Measurements from ENCODE around the gene PSD4. TPM values are rescaled to one million over a fixed set of nuclear protein-coding genes. Genes with fewer than 3 reads are reported as not detected.

Gene PSD4
- total and polyA plus RNA-seq, 2 of the 8 experiments (the other 6 are each of a cell fraction or from before 2014, with no cell fraction given) = 0.53 to 1.2 TPM

DNA sequence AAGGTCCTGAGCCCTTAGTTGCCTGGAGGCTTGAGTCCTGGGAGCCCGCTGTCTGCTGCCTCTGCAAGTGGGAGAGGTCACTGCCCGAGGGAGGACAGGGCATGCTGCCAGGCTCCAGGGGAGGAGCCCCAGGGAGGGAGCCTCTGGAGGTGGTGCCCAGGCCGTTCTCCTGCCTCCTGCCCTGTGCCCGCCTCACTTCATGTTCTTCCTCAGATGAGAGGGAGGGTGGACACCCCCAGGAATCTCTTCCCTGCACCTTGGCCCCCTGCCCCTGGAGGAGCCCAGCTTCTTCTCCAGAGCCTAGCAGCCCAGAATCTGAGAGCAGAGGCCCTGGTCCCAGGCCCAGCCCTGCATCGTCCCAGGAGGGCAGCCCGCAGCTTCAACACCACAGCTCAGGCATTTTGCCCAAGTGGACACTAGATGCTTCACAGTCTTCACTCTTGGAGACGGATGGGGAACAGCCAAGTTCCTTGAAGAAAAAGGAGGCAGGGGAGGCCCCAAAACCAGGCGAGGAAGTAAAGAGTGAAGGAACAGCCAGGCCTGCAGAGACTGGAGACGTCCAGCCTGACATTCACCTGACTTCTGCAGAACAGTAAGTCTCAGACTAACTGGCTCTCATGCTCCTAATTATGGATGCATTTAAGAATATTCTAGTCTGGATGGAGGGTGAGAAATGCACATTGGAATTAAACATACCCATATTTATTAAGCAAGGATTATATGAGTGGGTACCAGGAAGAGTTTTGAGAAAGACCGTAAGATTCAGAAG is 12.1 kb downstream of the PSD4 start (continued):
- TF ChIP-seq TAF7 (optimal IDR thresholded peaks at IDR 0.05; ENCODE audit: borderline replicate concordance, low read depth, low read length) (no peak), RBBP5 (IDR thresholded peaks at IDR 0.05; ENCODE audit: borderline replicate concordance, low read depth, low read length) (no peak), ZNF274 (IDR thresholded peaks at IDR 0.05; ENCODE audit: borderline replicate concordance, extremely low read depth, low read length) (no peak), KDM4A (IDR thresholded peaks at IDR 0.05; ENCODE audit: low read depth, low read length, severe bottlenecking) (no peak), SP4 (IDR thresholded peaks at IDR 0.05; ENCODE audit: low read length) (no peak), RXRA (IDR thresholded peaks at IDR 0.05; ENCODE audit: insufficient read depth, low read depth, low read length) (no peak), FOSL1 (IDR thresholded peaks at IDR 0.05; ENCODE audit: insufficient read depth, low read depth, low read length) (no peak)
- TF ChIP-seq, protein P1, sequence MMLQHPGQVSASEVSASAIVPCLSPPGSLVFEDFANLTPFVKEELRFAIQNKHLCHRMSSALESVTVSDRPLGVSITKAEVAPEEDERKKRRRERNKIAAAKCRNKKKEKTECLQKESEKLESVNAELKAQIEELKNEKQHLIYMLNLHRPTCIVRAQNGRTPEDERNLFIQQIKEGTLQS (IDR thresholded peaks at IDR 0.05; ENCODE audit: insufficient read depth, low read depth, low read length) = no peak
